Endodermal cell (in vitro differentiated cells): ENCODE measurements around the gene SMAD3. TPM values are rescaled to one million over a fixed set of nuclear protein-coding genes. Genes with fewer than 3 reads are reported as not detected.

Experiments
- DNase-seq: peaks from one replicate; pipeline ENCODE4 v3.0.0-alpha.2; 2017
- H3K27ac ChIP-seq: 2 replicates; pipeline ENCODE4 v1.5.1; 2013; ENCODE audit warnings: mild to moderate bottlenecking, low read depth, low read length, moderate library complexity
- H3K27me3 ChIP-seq: 2 replicates; pipeline ENCODE4 v1.6.1; 2013; ENCODE audit warnings: mild to moderate bottlenecking, low read length, moderate library complexity; ENCODE audit not compliant: insufficient read depth, control insufficient read depth, poor library complexity, severe bottlenecking
- H3K36me3 ChIP-seq: 2 replicates; pipeline ENCODE4 v1.7.0; 2013; ENCODE audit warnings: mild to moderate bottlenecking, low read length, moderate library complexity; ENCODE audit not compliant: control insufficient read depth, insufficient read depth
- H3K4me1 ChIP-seq: one replicate; pipeline ENCODE4 v1.7.0; 2013; ENCODE audit warnings: low read length; ENCODE audit not compliant: control insufficient read depth, insufficient read depth
- H3K4me3 ChIP-seq: 2 replicates; pipeline ENCODE4 v1.5.1; 2013; ENCODE audit warnings: mild to moderate bottlenecking, low read length, moderate library complexity
- H3K9ac ChIP-seq: 2 replicates; pipeline ENCODE4 v1.6.1; 2013; ENCODE audit warnings: mild to moderate bottlenecking, low read length, moderate library complexity; ENCODE audit not compliant: poor library complexity, severe bottlenecking; ENCODE audit errors: extremely low read depth
- H3K9me3 ChIP-seq: 2 replicates; pipeline ENCODE4 v1.6.1; 2013; ENCODE audit warnings: mild to moderate bottlenecking, low read length, moderate library complexity; ENCODE audit not compliant: control insufficient read depth
- H3K27ac Mint-ChIP-seq: 2 replicates; pipeline ENCODE4 v1.8.0; 2020; ENCODE audit warnings: mixed read lengths
- H3K27me3 Mint-ChIP-seq: 2 replicates; pipeline ENCODE4 v1.8.0; 2021; ENCODE audit warnings: mild to moderate bottlenecking, mixed read lengths; ENCODE audit not compliant: insufficient read depth
- H3K36me3 Mint-ChIP-seq: 2 replicates; pipeline ENCODE4 v1.8.0; 2020; ENCODE audit warnings: low read depth, mixed read lengths
- H3K4me1 Mint-ChIP-seq: 2 replicates; pipeline ENCODE4 v1.8.0; 2020; ENCODE audit warnings: mixed read lengths
- H3K4me3 Mint-ChIP-seq: 2 replicates; pipeline ENCODE4 v1.8.0; 2020; ENCODE audit warnings: mild to moderate bottlenecking, moderate library complexity, mixed read lengths
- H3K9me3 Mint-ChIP-seq: 2 replicates; pipeline ENCODE4 v1.8.0; 2020; ENCODE audit warnings: mild to moderate bottlenecking, mixed read lengths
- WGBS, 2 experiments: methylation state at CpG; one replicate each; pipeline versions ENCODE4 v1.1.5 to v1.1.7; 2013; ENCODE audit warnings: missing lambda C conversion rate in 2 of 2, mixed read lengths in 1 of 2; ENCODE audit not compliant: insufficient coverage in 1 of 2, insufficient read length in 1 of 2; 5-methylcytosine and 5-hydroxymethylcytosine counted together
- total RNA-seq, 2 donors: library from RNA; stranded (reverse); fragmentation: NEBNext Ultra II Directional in 1 of 2; extraction: Animal tissue kit (Norgen Biotek cat#: 25700) in 1 of 2; gene quantifications; 2 replicates in 1 of 2; 3 replicates in 1 of 2; pipeline ENCODE4 v1.2.1, GENCODE V29; 2021
- TF ChIP-seq, protein P1 (sequence below): fragments of 200-600 bp; sonication (generic); conservative IDR thresholded peaks from 2 replicates; pipeline ENCODE4 v1.5.0; 2021; ENCODE audit warnings: antibody characterized with exemption, mild to moderate bottlenecking

SMAD3 gene
- total RNA-seq, 2 donors from 2014 or later: 7.8 to 9.6 TPM

DNA sequence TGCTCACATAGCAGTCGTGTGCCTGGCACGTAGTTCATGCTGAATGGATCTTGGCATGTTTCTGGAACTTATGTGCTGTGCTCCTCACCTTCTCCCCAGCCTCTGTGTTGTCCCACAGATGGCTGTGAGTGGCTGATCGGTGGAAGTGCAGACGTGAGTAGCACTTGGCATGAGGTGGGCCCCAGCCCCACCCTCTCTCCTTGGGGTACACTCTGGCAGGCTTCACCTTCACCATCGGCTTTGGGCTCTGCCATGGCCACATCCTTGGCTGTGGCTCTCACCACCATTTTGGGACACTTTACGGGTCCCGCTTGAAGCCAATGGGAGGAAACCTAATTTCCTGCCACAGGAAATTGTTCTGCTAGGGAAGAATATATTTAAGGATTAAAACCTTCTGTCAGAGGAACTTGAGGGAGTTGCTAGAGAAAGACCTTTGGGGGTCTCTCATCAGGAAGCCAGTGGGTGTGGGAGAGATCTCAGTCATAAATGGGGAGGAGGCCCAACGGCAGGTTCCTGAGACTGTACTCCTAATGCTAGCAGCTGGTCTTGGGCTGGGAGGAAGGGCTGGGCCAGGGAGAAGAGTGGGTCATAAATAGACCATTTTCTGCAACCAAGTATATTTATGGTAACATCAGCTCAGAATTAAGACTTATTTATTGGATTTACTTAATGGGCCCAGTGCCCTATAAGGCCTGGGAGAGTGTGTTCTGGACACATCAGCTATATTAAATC lies 92.3 kb downstream of the SMAD3 start:
- H3K27ac Mint-ChIP-seq: no peak overlapping the region
- H3K27me3 Mint-ChIP-seq: peaks cover 32% of the 10 kb centered on the region
- H3K9me3 Mint-ChIP-seq: peaks cover 5% of the 10 kb centered on the region
- H3K27ac ChIP-seq: no peak overlapping the region
- H3K36me3 ChIP-seq: peaks cover 7% of the 10 kb centered on the region
- no peaks in the 10 kb centered on the region for H3K27me3 ChIP-seq
- TF ChIP-seq, protein P1, sequence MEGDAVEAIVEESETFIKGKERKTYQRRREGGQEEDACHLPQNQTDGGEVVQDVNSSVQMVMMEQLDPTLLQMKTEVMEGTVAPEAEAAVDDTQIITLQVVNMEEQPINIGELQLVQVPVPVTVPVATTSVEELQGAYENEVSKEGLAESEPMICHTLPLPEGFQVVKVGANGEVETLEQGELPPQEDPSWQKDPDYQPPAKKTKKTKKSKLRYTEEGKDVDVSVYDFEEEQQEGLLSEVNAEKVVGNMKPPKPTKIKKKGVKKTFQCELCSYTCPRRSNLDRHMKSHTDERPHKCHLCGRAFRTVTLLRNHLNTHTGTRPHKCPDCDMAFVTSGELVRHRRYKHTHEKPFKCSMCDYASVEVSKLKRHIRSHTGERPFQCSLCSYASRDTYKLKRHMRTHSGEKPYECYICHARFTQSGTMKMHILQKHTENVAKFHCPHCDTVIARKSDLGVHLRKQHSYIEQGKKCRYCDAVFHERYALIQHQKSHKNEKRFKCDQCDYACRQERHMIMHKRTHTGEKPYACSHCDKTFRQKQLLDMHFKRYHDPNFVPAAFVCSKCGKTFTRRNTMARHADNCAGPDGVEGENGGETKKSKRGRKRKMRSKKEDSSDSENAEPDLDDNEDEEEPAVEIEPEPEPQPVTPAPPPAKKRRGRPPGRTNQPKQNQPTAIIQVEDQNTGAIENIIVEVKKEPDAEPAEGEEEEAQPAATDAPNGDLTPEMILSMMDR: no peak
- 93 to 100% methylated on average over 5 to 8 of the region's 8 CpGs for WGBS, 2 experiments
- peaks cover 17% of the 10 kb centered on the region for H3K4me1 Mint-ChIP-seq
- no peak overlapping the region for H3K4me3 Mint-ChIP-seq
- H3K9me3 ChIP-seq: peaks cover 8% of the 10 kb centered on the region
- H3K4me1 ChIP-seq: peaks cover 16% of the 10 kb centered on the region
- H3K9ac ChIP-seq: no peak overlapping the region
- no peak overlapping the region for H3K4me3 ChIP-seq
- H3K36me3 Mint-ChIP-seq: peaks cover 6% of the 10 kb centered on the region
- no peak for DNase-seq

DNA sequence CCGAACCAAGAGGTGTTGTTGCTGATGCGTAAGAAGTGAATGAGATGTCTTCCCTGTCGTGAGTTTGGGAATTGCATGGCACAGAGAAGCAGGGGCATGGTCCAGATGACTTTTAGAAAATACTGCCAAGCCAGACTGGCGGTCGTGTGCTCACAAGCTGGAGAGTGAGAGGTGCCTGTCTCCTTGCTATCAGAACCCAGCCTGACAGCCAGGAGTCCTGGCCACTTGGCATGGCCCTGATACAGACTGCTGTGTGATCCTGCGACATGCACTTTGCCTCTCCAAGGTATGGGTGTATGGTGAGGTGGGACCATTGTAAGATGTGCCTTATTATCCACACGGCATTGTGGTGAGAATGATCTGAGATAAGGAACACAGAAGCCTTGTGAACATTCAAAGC lies 93.0 kb downstream of the SMAD3 start:
- TF ChIP-seq, protein P1: no peak
- H3K9me3 ChIP-seq: peaks cover 8% of the 10 kb centered on the region
- no peak overlapping the region for H3K9ac ChIP-seq
- H3K27ac Mint-ChIP-seq: no peak overlapping the region
- peaks cover 16% of the 10 kb centered on the region for H3K4me1 ChIP-seq
- WGBS, 2 experiments: 95 to 97% methylated on average over 6 to 7 of the region's 7 CpGs
- no peaks in the 10 kb centered on the region for H3K27me3 ChIP-seq
- peaks cover 6% of the 10 kb centered on the region for H3K36me3 Mint-ChIP-seq
- no peak overlapping the region for H3K27ac ChIP-seq
- H3K36me3 ChIP-seq: peaks cover 7% of the 10 kb centered on the region
- H3K9me3 Mint-ChIP-seq: peaks cover 5% of the 10 kb centered on the region
- H3K4me3 Mint-ChIP-seq: no peak overlapping the region
- no peak for DNase-seq
- no peak overlapping the region for H3K4me3 ChIP-seq
- peaks cover 37% of the 10 kb centered on the region for H3K27me3 Mint-ChIP-seq
- peaks cover 13% of the 10 kb centered on the region for H3K4me1 Mint-ChIP-seq

DNA sequence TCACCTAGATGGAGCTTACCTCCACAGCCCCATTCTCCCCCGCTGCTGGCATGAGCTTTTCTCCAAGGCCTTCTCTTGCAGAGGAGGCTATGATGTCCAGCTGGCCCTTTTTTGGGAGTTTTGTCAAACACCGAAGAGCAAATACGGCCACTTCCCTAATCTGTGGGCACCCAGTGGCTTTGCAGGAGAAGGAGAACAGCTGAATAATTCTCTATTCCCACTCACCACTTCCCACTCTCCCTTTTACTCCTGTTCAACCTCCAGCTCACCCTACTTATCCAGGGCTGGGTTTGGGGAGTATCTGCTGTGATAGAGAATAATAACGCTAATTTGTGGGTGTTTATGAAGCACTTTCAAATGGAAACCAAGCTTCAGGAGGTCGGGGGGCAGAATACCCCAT lies 96.0 kb downstream of the SMAD3 start:
- Mint-ChIP-seq H3K36me3 (no peaks in the 10 kb centered on the region), H3K9me3 (peaks cover under 1% of the 10 kb centered on the region), H3K27ac (no peak overlapping the region), H3K4me3 (no peak overlapping the region), H3K4me1 (peaks cover 23% of the 10 kb centered on the region), H3K27me3 (peaks cover 48% of the 10 kb centered on the region)
- no peak overlapping the region for H3K4me3 ChIP-seq
- H3K9me3 ChIP-seq: peaks cover under 1% of the 10 kb centered on the region
- TF ChIP-seq, protein P1: no peak
- peaks cover 25% of the 10 kb centered on the region for H3K4me1 ChIP-seq
- H3K9ac ChIP-seq: no peak overlapping the region
- peaks cover 14% of the 10 kb centered on the region for H3K36me3 ChIP-seq
- no peak for DNase-seq
- no peak overlapping the region for H3K27ac ChIP-seq
- 96 to 100% methylated on average over 3 to 5 of the region's 5 CpGs for WGBS, 2 experiments
- peaks cover 10% of the 10 kb centered on the region for H3K27me3 ChIP-seq
